CD4-positive, alpha-beta T cell treated with Interleukin-17A for 4 hours (primary cell): ENCODE measurements around the gene TP53.

Experiments
- DNase-seq: peaks from one replicate; pipeline ENCODE4 v3.0.0-alpha.2; 2020; ENCODE audit warnings: mixed read lengths

Gene TP53

DNA sequence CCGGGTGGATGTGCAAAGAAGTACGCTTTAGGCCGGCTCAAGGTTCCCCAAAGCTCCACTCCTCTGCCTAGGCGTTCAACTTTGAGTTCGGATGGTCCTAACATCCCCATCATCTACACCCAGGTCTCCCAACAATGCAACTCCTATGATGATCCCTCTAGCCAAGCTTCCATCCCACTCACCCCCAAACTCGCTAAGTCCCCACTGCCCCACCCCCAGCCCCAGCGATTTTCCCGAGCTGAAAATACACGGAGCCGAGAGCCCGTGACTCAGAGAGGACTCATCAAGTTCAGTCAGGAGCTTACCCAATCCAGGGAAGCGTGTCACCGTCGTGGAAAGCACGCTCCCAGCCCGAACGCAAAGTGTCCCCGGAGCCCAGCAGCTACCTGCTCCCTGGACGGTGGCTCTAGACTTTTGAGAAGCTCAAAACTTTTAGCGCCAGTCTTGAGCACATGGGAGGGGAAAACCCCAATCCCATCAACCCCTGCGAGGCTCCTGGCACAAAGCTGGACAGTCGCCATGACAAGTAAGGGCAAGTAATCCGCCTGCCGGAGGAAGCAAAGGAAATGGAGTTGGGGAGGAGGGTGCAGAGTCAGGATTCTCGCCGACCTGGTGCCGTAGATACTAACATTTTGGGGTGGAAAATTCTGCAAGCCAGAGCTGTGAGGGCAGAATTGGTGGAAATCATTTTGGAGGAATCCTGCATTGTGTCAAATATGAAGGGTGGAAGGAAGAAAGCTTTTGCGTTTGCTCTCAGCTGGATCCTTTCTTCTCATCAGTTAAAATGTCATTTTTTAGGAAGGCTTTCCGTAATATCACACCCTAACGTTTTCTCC lies at the start of gene TP53:
TSS of gene TP53 (minus strand) at position 419 of the 836 bp plus-strand sequence. CDS start 10,896 bp downstream, outside the sequence.
- DNase-seq: peak; percentile 86

- DNase-seq: no peak
Measured at GRCh38 chr17:7732981-7733539, 45.8 kb upstream of the TP53 start.

GRCh38 chr17:7729816-7730215 lies 42.5 kb upstream of the TP53 start:
- DNase-seq: no peak

DNA sequence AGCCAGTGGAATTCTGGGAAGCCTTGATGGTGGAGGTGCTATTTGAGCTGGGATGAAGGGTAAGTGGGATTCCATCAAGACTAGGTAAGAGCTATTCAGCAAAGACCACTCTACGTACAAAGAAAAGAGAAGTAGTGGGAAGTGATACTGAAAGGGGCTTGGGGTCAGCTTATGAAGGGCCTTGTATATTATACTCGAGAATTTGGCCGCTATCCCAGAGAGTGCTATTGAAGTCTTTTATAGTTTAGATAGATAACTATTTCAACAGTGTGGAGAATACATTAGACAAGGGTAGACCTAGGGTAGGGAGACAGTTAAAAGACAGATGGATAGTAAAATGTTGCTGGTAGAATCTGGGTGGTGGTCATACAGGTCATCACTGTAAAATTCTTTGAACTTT lies 40.6 kb upstream of the TP53 start:
- no peak for DNase-seq

- no peak for DNase-seq
Measured at GRCh38 chr17:7721612-7722011, 34.3 kb upstream of the TP53 start.

GRCh38 chr17:7720125-7720524 lies 32.8 kb upstream of the TP53 start:
- DNase-seq: no peak

DNA sequence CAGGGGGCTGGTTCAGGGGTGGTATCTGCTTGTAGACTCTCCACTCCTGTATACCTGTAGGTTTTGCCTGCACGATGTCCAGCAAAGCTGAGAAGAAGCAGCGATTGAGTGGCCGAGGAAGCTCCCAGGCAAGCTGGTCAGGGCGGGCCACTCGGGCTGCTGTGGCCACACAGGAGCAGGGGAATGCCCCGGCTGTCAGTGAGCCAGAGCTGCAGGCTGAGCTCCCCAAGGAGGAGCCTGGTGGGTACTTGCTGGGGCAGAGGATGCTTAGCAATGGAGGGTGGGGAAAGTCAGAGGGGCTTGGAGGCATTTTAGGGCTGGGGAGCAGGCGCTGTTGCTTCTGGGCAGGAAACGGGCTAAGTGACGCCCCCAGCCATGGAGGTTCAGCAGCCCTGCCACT lies 32.4 kb upstream of the TP53 start:
- DNase-seq: no peak

GRCh38 chr17:7717756-7718350 lies 30.6 kb upstream of the TP53 start:
- DNase-seq: peak; percentile 30

- peak; percentile 34 for DNase-seq
Measured at GRCh38 chr17:7716901-7717755, 29.8 kb upstream of the TP53 start, which contains the start of gene DNAH2. Gene DNAH2 (plus strand): TSS chr17:7717744. CDS start chr17:7719735, 1,991 bp downstream.

DNA sequence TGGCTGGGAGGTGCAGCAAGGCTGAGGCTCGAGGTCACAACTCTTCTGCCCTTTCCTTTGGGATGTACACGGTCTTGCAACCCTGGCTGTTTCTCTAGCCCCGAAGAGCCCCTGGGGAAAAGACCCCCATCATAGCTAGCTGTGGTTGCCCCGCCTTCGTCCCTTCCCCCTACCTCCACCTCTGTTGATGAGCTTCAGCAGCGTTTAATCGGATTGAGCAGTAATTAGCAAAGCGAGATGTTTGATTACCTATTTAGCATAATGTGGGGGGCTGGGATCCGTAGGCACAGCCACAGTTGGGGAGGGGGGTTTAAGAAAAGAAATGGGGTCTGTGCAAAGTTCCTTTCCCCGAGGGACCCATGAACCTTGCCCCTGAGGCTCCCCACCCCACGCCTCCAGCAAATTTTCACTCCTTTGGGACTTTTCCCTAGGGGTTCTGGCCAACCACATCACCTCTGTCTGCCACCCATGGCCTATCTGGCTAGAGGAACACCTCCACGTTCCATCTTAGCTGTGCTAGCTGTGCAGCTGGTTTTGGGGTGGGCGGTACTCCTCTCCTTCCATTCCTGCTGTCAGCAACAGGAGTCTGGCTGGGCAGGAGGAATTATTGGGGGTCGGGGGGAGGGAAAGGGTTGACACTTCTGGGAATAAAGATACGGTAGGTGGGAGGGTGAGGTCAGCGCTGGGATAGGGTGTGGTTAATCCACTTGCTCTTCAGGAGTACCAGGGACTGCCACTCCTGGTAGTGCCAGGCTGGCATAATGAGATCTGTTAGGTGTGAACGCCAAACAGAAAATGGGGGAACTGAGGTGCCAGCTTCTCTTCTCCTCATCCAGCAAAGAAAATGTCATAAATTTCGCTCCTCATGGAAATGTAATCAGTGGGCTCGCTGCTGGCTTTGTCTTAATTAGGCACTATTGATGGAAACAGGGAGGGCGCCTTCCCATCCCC lies 28.9 kb upstream of the TP53 start:
- no peak for DNase-seq

DNA sequence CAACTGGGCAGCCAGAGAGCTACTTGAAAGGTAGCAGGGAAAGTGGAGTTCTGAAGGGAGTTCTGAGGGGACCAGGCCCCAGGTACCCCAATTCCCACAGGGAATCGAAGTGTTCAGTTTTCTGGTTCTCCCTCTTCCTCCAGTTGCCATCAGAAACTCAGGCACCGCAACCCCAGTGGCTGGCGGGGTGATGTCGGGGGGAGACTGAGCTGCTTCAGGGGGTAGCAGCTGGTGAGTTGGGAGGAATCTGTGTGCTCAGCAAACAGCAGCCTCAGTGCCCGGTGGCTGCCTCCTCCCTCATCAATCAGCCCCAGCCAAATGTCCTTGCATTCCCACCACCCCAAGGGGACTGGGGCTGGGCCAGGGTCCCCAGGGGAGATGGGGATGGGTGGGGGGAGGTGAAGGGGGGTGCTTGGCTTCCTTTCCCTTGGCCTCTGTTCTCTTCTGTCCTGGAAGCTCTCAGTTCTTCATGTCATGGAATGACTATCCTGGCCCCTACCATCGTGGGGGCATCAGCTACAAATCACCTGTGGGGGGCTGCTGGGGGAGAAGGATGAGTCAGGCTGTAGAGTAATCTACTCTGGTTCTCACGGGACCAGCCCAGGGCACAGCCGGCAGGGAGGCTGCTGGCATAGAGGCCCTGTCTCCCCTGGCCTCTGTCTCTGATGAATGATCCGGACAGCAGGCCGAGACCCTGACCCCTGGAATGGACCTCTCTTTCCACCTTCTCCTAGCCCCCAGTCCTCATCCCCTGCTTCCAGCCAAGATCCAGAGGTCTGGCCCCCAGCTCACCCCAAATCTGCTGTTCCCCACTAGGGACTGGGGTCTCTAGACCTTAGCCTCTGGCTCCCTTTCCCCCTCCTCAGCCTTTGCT lies 27.7 kb upstream of the TP53 start:
- no peak for DNase-seq

DNA sequence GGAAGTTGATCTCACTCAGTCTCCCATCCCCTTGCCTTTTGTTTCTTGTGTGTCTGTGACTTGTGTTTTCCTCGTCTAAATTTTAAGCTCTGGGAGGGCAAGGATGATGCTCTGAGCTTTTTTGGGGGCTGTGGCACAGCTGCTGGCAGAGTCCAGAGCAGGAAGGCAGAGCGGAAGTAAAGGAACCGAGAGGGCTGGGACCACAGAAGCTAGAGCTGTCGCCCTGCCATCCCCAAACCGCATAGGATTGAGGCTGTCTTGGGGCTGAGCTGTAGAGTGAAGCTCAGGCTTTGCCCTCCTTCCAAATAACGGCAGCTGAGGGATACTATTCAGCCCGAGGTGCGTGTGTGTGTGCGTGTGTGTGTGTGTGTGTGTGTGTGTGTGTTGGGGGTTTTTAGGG lies 26.5 kb upstream of the TP53 start:
- DNase-seq: no peak

GRCh38 chr17:7712111-7712771 lies 25.0 kb upstream of the TP53 start:
- no peak for DNase-seq

- DNase-seq: no peak
Measured at GRCh38 chr17:7711051-7711755, 23.9 kb upstream of the TP53 start.

- DNase-seq: no peak
Measured at GRCh38 chr17:7710301-7710700, 23.0 kb upstream of the TP53 start.

DNA sequence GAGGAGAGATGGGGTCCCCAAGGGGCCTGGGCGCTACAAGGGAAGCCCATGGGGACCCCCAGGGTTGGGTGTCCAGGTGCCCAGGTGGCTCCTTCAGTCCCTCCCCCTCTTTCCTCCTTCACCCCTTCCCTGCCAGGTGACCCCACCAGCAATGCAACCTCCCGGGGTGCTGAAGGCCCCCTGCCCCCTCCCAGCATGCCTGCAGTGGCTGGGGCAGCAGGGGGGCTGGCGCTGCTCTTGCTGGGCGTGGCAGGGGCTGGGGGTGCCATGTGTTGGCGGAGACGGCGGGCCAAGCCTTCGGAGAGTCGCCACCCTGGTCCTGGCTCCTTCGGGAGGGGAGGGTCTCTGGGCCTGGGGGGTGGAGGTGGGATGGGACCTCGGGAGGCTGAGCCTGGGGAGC lies 21.7 kb upstream of the TP53 start:
- DNase-seq: no peak

GRCh38 chr17:7707858-7708750 lies 20.8 kb upstream of the TP53 start:
- no peak for DNase-seq

DNA sequence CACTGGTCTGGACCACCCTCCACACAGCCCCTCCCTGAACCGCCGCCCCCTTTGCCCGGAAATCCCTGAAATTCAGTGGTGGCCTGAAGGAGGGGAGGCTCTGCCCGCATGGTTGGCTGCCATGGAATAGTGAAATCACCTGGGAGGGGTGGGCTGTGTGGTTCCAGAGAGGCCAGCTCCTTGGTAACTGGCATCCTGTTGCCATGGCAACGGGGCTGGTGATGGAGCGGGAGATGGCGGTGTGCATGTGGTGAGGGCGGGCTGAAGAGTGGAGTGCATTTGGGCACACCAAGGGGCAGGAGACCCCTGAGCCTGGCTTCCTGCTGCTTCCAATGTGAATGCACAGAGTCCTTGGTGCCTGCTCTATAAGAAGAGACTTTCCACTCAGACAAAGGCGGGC lies 20.2 kb upstream of the TP53 start:
- DNase-seq: no peak
